HG03469 (cell line): Measurements from ENCODE around the gene ARF1.
"Not testable (repeated sequence)": the region's sequence is repeated elsewhere in the genome, so short reads cannot be mapped to it uniquely, and the experiment has no call there.

Source experiments
- ATAC-seq: cut with Tn5 transposase; IDR thresholded peaks from one replicate; pipeline ENCODE4 v1.9.1; 2021; ENCODE audit warnings: mild to moderate bottlenecking, moderate library complexity, moderate number of reproducible peaks; ENCODE audit not compliant: unreplicated experiment

ARF1 gene

DNA sequence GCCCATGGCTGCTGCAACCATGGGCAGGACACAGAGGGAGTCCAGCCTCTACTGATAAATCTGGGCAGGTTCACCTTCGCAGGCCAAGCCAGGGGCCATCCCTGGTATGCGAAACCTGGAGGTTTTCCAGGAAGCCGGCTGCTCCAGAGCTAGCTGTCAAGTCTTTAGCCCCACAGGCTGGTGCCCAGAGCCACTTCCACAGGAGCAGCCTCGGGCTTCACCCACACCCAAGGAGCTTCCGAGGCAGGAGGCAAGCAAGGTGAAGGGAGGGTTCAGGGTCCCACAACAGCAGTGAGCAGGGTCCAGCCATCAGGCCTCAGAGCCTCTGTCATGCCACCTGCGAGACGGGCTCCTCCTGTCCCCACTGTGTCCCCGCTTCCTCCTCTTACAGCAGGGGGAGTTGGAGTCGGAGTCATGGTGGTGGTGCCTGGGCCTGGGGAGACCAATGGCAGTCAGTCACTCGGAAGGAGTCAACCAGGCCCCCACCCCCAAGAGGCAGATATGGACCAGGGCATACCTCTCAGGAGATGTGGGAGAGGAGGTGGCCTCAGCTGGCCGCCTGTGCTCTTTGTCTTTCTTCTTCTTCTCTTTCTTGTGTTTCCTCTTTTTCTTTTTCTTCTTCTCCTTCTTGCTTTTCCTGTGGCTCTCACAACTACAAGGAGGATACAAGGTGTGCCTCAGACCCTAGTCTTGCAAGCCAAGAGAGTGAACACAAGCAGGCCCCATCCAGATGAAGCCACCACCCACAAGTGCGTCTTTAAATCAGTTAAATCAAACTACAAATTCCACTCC, 18.5 kb downstream of the ARF1 start:
- no peak for ATAC-seq

DNA sequence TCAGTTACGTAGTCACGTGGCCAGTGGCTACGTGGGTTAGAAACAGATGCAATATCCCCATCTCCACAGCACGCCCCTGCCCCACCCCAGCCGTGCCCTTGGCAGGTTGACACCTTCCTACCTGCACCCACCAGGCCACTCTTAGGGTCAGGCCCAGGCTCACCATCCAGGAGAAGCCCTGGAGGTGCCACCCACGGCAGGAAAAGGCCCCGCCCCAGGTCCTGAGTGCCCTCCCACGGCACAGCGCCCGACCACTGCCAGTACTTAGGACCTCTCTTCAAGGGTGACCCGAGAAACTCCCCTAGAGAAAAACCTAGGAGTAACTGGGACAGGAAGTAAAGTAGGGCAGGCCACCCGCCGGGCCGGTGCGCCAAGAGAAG, 19.1 kb downstream of the ARF1 start:
- ATAC-seq, result no peak

DNA sequence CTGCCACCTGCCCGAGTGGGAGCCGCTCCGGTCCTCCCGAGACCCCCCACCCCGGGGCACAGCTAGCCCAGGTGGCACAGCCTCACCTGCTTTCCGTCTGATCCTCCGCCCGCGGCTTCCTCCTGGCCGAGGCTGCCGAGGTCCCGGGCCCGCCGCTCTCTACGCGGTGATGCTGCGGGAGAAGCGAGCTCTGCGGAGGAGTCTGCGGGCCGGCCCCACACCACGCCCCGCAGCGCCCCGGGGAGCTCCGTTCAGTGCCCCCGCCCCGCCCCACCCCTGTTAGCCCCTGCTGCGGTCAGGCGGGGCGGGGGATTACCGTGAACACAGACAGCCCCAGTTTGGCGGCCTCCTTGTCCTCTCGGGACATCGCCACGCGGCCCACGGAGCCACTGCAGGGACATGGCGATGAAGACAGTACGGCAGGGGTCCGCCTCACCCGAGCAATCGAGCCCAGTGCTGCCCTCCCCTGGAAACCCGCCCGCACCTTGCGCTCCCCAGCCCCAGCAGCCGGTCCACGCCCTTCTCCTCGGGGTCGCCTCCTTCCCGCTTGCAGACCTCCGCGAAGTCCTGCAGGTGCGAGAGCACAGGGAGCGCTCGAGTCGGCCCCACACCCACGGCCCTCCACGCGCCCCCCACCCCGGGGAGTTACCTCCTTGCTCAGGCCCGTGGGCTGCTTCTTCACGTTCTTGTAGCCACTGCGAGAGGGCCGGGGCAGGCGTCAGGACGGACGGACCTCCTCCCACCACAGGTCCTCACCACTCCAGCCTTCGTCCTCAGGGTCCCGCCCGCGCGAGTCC, 19.7 kb downstream of the ARF1 start:
- ATAC-seq, result no peak

DNA sequence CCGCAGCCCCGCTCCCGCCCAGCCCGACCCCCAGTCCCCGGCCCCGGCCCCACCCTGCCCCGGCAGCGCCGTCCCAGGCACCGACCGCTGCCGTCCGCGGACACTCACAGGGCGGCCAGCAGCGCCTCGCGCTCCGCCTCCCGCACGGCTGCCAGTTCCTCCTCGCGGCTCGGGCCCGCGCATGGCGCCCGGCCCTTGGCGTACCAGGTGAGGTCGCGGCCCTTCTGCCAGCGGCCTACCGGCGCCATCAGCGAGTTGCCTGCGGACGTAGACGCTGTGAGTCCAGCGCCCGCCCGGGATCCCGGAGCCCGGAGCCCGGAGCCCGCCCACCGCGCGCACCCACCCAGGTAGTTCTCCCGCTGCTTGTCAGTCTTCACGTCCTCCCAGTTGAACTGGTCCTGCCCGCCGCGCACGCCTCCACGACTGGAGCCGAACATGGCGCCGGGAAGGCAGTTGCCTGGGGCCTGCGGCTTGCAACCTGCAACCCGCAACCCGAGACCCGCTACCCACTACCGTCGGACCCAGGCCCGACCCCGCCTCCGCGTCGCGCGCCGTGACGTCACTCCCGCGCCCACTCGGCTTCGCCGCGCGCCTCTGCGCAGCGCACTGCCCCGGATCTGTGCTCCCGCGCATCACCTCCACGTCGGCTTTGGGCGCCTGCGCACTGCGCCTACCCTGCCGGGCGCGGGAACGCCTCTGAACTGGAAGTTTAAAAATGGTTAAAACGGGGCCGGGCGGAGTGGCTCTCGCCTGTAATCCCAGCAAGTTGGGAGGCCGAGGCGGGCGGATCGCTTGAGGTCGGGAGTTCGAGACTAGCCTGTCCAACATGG, 20.5 kb downstream of the ARF1 start, which contains the start of gene C1orf35:
C1orf35 (minus strand) TSS at position 535 of the 830 bp plus-strand sequence; CDS start at position 437, 98 bp downstream.
- ATAC-seq, result peak; percentile 57

DNA sequence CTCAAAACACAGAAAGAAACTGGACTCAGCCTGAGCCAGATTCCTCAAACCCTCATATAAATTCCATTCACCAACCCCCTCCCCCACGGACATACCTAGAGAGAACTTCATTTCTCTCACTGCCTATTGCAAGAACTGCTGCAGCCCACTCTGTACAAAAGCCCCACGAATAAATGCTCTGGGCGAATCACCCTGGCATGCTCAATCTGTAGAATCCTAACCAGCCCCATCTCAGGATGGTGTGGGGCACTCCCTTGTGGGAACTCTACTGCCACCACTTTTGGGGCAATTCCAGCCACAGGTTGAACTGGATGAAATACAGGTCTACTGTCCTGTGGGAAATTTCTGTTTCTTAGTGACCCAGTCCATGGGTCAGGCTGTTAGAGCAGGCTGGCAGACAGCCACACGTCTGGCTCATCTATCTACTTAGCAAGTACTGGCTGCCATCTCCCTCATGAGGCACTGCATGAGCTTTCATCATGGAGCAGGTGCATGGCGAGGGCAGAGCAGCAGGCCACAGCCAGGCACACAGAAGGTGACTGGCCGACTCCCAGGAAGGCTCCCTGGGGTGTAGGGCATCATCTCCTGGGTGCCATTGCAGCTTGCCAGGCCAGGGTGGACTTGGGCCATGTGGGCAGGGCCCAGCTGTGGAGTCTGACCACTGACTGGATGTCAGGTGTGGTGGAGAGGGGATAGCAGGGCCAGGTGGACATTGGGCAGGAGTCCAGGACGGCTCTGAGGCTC, 22.2 kb downstream of the ARF1 start:
- ATAC-seq, result no peak

DNA sequence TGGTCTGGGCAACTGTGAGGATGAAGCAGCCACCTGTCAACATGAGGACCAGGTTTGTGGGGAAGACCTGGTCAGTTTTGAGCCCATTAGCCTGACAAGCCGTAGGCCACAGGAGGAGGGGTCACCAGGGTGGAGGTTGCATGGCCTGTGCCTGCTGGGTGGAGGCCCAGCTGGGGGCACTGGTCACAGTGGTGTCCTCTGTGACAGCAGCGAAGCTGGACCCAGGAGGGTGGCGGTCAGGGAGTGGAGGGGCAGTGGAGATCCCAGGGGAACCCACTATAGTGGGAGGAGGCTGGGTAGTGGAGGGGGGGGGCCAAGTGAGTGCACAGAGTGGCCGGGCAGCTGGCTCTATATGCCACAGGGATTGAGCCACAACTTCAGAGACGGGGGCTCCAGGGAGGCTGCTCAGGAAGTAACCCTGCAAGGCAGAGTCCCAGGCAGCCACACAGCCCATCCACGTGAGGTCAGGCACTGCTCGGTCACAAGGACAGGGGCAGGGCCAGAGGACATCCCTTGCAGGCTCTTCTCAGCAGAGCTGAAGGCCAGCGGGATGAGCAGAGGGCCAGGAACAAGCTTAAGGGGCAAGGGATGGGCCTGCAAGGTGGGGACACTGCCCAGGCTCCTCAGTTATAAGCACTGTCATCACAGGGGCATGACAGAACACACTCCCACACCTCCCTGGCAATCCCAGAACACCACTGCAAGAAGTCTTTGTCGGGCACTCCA, 22.9 kb downstream of the ARF1 start:
- ATAC-seq, result no peak

DNA sequence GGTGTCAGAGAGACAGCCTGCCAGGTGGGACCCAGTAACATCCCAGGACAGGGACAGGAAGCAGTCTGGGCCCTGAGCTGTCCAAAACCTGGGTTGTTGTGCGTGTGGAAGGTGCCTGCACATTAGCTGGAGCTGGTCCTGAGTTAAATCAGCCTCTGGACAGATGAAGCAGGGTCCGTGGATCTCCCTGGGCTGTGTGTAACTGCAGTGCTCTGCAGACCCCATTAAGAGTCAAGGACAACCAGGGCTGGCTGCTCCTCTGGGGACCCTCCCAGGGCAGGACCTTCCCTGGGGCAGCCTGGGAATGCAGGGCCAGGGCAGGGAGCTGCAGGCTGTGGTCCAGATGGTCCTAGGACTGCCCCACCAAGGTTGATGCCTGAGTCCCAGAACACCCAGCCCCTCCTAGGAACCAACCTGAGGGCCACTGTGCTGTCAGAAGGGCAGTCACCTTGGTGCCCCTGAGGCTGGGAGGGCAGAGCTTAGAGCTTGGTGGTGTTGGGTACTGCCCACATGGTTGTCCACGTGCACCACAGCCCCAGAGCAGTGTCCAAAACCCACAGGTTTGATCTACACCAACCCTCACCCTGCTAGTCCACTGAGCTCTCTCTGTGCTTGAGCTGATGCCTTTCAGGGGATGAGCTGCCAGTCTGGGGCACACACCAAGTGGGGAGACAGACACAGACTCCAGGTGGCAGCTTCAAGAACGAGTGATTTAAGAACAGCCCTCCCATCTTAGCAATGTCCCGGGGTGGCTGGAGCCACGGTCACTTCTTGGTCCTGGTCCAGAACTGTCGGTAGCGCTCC, 23.7 kb downstream of the ARF1 start:
- no peak for ATAC-seq

DNA sequence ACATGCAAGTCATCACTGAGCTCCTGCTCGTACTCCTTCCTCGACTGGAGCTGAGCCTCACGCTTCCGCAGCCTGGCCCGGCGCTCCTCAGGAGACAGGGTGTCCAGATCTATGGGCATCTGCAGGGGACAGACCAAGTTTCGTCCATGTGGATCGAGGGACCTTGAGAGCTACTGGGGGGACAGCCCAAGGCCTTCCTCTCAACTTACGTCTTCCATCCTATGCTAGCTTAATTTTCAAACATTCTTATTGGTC, 24.2 kb downstream of the ARF1 start:
- no peak for ATAC-seq

DNA sequence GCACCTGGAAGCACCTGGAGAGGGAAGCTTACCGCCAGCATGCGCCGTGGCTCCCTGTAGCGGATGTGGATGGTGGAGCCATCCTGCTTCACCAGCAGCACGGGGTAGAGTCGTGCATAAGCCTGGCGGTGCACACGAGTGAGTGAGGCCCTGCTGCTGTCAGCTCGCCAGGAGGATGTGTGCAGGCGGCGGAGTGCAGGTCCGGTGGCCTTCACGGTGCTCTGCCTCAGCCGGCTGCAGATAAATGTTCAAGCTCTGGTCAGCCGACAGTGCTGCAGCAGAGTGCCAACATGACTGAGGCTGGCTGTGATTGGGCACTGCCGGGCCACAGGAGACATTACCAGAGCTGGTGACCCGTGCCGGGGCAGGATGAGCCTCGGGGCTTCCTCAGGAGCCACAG, 25.1 kb downstream of the ARF1 start:
- ATAC-seq, result no peak

DNA sequence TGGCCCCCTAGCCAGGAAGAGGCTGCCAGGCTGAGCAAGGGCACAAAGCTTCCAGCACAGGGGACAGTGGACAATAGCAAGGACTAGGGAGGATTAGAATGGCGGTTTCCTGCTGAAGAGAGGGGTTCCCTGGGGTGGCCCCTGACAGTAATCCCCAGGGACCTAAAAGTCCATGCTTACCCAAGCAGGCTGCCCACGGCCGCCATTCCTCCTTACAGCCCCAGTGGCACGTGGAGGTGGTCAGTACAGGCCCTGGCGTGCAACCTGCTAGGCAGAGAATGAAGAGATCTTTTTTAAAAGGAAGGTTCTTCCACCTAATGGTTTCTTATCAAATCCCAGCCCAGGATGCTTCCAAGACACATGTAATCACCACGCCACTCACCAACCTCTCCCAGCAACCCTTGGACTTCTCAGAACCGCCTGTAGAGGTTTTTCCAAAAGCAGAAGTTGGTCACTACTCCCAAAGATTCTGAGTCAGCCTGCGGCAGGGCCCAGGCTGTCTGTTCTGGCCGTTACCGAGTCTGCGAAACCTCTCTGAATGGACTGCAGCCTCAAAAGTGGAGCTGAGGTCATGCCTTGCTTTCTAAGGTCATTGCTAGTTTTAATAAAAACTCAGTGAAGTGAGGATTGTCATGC, 25.7 kb downstream of the ARF1 start:
- no peak for ATAC-seq

DNA sequence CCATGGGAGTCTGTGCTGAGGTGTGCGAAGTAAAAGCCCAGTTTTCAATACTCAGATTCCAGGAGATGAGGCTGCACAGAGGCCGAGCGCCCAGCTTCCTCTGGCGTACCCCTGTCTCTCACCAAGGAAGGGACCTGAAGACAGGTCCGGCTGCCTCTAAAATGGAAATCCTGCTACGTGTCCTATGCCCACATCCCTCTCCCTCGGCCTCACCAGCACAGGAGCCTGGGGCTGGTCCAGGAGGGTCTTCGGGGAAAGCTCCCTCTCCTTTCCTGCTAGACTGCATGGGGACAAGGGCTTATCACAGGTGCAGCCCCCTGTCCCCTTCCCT, 26.2 kb downstream of the ARF1 start:
- ATAC-seq, result no peak

DNA sequence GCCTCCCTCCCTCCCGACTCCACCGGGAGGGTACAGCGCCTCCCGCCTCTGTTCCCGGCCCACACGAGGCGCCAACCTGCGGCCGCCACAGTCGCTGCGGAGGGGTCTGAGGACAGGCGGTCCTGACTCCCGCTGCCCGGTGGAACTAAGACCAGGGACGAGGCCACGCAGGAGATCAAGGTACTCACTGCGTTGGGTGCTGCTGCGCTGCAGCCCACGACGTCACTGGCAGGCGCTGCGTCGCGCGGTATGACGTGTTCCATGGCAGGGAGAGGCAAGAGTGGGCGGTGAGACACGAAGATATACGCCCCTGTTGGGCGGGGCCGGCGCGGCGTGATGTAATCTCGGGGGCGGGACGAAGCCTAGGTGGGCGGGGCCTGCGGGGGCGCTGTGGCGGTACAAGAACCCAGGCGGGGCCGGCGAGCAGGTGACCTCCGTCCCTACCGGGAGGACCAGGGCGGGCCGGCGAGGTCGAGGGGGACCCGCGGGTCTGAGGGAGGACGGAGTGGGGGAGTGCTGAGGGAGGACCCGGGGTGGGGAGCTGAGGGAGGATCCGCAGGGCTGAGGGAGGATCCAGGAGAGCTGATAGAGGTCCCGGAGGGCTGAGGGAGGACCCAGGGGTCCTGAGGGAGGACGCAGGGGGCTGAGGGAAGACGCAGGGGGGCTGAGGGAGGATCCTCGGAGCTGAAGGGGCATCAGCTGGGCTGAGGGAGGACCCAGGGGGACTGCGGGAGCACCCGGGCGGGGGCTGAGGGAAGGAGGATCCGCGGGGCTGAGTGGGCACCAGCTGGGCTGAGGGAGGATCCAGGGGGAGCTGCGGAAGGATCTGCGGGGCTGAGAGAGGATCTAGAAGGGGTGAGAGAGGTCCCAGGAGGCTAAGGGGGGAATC, 26.8 kb downstream of the ARF1 start, which contains the start of gene MRPL55:
MRPL55 (minus strand) TSS at position 227 of the 889 bp plus-strand sequence. CDS start 1,039 bp downstream, outside the sequence.
- ATAC-seq, result peak; percentile 79

DNA sequence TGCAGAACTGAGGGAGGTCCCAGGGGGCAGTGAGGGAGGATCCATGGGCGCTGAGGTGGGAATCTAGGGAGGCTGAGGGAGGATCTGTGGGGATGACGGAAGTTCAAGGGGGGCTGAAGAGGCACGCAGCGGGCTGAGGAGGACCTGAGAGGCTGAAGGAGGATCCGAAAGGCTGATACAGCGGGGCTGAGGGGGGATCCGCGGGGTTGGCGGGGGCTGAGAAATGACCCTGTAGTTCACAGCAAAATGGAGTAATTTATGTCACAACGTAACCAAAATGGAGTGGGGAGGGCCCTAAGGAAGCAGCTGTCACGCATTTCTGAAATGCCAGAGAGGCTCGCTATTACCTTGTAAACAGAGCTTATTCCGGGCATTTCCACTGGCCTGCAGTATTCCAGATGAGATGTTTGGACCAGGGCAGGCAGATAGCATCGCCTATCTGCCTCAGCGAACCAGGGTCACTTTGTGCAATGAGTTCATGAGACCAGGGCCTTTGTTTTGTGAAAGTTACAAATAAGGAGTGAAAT, 27.5 kb downstream of the ARF1 start:
- no peak for ATAC-seq

DNA sequence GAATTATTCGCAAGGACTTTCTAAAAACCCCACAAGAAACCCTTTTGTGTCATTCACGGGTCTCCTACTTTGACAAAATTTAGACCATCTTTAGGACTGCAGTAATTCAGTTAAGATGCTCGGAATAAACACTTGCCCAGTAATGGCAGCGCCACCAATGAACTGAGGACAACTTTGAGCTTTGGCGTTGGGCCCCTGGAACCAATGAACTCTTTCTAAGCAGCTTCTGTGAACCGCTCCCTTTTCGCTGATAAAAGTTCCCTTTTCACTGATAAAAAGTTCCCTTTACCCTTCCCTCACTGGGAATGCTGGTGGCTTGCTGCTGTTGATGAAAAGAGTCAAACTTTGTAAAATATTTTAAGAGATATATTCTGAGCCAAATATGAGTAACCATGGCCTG, 28.0 kb downstream of the ARF1 start:
- no peak for ATAC-seq

DNA sequence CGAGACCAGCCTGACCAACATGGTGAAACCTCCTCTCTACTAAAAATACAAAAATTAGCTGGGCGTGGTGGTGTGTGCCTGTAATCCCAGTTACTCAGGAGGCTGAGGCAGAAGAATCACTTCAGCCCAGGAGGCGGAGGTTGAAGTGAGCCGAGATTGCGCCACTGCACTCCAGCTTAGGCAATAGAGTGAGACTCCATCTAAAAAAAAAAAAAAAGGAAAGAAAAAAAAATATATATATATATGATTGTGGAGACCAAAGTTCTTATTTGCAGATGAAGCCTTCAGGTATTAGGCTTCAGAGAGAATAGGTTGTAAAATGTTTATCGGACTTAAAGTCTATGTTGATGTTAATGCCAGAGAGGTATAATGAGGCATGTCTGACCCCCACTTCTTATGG, 28.8 kb downstream of the ARF1 start:
- ATAC-seq, result not testable (repeated sequence)

DNA sequence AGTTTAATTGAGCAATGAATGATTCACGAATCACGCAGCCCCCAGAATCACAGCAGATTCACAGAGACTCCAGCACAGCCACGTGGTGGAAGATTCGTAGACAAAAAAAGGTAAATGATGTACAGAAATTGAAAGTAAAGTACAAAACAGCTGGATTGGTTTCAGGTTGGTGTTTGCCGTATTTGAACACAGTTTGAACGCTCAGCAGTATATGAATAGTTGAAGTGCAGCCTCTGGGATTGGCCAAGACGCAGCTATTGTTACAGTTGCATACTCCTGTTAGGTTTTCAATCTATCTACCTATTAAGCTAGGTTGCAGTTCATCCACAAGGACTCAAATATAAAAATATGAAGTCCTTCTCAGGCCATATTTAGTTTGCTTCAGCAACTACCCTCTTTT, 29.7 kb downstream of the ARF1 start:
- ATAC-seq, result no peak

DNA sequence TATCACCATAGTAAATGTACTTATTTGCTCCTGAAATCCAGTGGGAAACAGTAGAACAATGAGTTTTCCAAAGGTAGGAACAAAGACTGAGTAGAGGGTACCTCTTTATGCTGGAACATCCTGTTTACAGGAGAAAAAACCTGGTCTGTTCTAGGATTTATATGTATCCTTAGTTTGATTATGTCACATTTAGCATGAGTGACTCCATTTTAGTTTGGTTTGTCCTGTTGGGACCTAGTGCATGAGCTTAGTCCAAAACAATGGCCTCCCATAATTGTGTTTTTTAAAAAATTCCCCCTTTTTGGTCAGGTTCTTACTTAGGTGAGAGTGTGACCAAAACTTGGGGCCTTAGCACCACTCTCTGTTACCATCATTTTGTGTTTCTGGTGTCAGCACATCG, 30.1 kb downstream of the ARF1 start:
- no peak for ATAC-seq

DNA sequence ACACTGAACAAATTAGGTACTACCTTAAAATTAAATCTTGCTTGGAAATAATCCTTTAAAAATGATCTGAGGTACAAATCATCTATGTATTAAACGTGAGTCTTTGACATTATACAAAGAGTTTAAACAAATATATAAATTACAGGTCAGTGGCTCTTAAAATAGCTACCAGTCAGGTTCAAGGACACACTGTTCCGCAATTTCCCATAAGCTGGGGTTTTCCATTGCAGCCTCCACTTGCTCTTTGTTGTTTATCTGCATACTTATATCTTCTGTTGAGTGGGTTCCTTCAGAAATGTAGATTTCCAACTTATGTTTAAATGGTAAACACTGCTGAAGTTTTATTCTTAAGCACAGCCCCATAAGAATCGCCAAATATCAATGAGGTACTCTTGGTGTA, 32.3 kb downstream of the ARF1 start:
- ATAC-seq, result no peak
